Astrocyte (in vitro differentiated cells and primary cell): ENCODE data around the gene FAM149B1.

ENCODE experiments used
- EZH2 ChIP-seq: IDR thresholded peaks from 2 replicates; pipeline ENCODE4 v1.6.1; 2012; ENCODE audit warnings: mild to moderate bottlenecking, low read length, inconsistent platforms; ENCODE audit not compliant: insufficient read depth
- TF ChIP-seq, protein P1 (sequence below): IDR thresholded peaks from 2 replicates; pipeline ENCODE4 v1.5.1; 2011; ENCODE audit warnings: low read depth, mild to moderate bottlenecking, inconsistent platforms, low read length, moderate library complexity; ENCODE audit not compliant: insufficient read depth

DNA sequence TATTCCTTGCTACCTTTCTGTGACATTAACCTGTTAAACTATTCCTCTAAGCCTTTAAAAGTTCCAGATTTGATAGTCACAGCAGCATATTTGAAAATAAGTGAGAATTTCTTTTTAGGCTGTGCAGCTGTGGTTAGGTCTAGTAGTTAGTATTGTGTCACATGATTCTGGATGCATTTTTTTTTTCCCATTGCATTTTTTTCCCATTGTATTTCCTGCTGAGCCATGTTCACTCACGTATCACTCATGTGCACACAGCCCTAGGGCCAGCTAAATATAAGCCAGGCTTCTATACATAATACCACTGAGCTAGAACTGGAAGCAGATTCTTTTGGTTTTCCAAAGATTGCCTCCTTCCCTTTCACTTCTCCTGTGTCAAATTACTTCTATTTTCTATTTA lies 41.8 kb downstream of the FAM149B1 start:
- TF ChIP-seq, protein P1, sequence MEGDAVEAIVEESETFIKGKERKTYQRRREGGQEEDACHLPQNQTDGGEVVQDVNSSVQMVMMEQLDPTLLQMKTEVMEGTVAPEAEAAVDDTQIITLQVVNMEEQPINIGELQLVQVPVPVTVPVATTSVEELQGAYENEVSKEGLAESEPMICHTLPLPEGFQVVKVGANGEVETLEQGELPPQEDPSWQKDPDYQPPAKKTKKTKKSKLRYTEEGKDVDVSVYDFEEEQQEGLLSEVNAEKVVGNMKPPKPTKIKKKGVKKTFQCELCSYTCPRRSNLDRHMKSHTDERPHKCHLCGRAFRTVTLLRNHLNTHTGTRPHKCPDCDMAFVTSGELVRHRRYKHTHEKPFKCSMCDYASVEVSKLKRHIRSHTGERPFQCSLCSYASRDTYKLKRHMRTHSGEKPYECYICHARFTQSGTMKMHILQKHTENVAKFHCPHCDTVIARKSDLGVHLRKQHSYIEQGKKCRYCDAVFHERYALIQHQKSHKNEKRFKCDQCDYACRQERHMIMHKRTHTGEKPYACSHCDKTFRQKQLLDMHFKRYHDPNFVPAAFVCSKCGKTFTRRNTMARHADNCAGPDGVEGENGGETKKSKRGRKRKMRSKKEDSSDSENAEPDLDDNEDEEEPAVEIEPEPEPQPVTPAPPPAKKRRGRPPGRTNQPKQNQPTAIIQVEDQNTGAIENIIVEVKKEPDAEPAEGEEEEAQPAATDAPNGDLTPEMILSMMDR = no peak
- TF ChIP-seq EZH2 = no peak
